HK-2 (cell line): ENCODE data around the gene CCDC178.
"Not testable (repeated sequence)": the region's sequence is repeated elsewhere in the genome, so short reads cannot be mapped to it uniquely, and the experiment has no call there.

Source experiments
- DNase-seq: peaks from one replicate; pipeline ENCODE4 v3.0.0-alpha.2; 2018; ENCODE audit not compliant: unreplicated experiment

Gene CCDC178

GRCh38 chr18:33210575-33211189 is 229.8 kb downstream of the CCDC178 start:
- DNase-seq: no peak

GRCh38 chr18:33205777-33206176 is 234.7 kb downstream of the CCDC178 start:
- no peak for DNase-seq

GRCh38 chr18:33201509-33201926 is 239.0 kb downstream of the CCDC178 start:
- peak; percentile 5 for DNase-seq

GRCh38 chr18:33195795-33196194 is 244.7 kb downstream of the CCDC178 start:
- DNase-seq: no peak

GRCh38 chr18:33194793-33195192 is 245.7 kb downstream of the CCDC178 start:
- no peak for DNase-seq

- DNase-seq: no peak
Observed at GRCh38 chr18:33184958-33185357, 255.6 kb downstream of the CCDC178 start.

- DNase-seq: no peak
Observed at GRCh38 chr18:33184175-33184574, 256.3 kb downstream of the CCDC178 start.

GRCh38 chr18:33183136-33183535 is 257.4 kb downstream of the CCDC178 start:
- no peak for DNase-seq

- no peak for DNase-seq
Observed at GRCh38 chr18:33181016-33181415, 259.5 kb downstream of the CCDC178 start.

GRCh38 chr18:33169218-33169617 is 271.3 kb downstream of the CCDC178 start:
- no peak for DNase-seq

GRCh38 chr18:33164121-33164520 is 276.4 kb downstream of the CCDC178 start:
- DNase-seq: not testable (repeated sequence)

GRCh38 chr18:33161131-33161530 is 279.4 kb downstream of the CCDC178 start:
- no peak for DNase-seq

GRCh38 chr18:33159151-33159550 is 281.4 kb downstream of the CCDC178 start:
- no peak for DNase-seq

GRCh38 chr18:33157893-33158292 is 282.6 kb downstream of the CCDC178 start:
- no peak for DNase-seq

GRCh38 chr18:33156906-33157470 is 283.5 kb downstream of the CCDC178 start:
- no peak for DNase-seq

- DNase-seq: no peak
Observed at GRCh38 chr18:33154049-33154448, 286.5 kb downstream of the CCDC178 start.

- peak; percentile 24 for DNase-seq
Observed at GRCh38 chr18:33152376-33152775, 288.1 kb downstream of the CCDC178 start.

- DNase-seq: not testable (repeated sequence)
Observed at GRCh38 chr18:33147811-33148210, 292.7 kb downstream of the CCDC178 start.

GRCh38 chr18:33146014-33146413 is 294.5 kb downstream of the CCDC178 start:
- no peak for DNase-seq

- no peak for DNase-seq
Observed at GRCh38 chr18:33135951-33136660, 304.4 kb downstream of the CCDC178 start.

GRCh38 chr18:33132657-33133056 is 307.9 kb downstream of the CCDC178 start:
- no peak for DNase-seq

- DNase-seq: no peak
Observed at GRCh38 chr18:33128581-33128980, 311.9 kb downstream of the CCDC178 start.

GRCh38 chr18:33123862-33124518 is 316.5 kb downstream of the CCDC178 start:
- DNase-seq: no peak
